NCI-H345 treated with DMSO at 0.1 percent for 48 hours (cell line): ENCODE results near the gene PPT2.
"Not testable (repeated sequence)": the region's sequence is repeated elsewhere in the genome, so short reads cannot be mapped to it uniquely, and the experiment has no call there.

Experiments
- DNase-seq: peaks from one replicate; lab custom pipeline; 2025; ENCODE audit not compliant: unreplicated experiment; lab: John Stamatoyannopoulos, UW

PPT2 gene

DNA sequence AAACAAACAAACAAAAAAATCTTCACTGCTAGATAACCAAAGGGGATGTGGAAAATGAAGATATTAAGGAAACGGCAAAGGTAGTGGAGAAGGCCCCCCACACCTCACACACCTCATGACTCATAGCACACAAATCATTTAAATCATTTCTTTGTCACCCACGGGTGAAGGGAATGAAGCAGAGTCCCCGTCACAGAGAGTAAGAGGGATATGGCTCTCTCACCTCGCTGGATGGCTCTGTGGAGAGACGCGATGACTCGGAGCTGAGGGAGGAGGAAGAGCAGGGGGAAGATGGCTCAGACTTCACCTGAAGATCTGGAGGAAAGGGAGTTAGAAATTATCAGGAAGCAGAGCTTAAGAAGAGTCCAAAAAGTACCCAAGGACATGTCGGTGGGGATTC, 27.1 kb upstream of the PPT2 start:
- DNase-seq = no peak

DNA sequence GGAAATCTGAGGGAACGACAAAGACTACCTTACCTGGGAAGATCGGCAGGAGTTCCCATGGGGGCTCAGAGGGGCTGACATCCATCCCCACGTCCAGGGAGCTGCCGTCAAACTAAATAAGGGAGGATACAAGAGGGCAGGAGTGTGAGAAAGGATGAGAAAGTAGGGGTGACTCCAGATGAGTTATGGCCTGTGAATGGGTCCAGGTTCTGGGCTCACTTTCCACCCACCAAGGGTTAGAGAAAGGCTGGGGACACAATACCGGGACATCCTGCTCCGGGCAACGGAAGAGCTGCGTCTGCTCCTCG, 26.6 kb upstream of the PPT2 start:
- no peak for DNase-seq

DNA sequence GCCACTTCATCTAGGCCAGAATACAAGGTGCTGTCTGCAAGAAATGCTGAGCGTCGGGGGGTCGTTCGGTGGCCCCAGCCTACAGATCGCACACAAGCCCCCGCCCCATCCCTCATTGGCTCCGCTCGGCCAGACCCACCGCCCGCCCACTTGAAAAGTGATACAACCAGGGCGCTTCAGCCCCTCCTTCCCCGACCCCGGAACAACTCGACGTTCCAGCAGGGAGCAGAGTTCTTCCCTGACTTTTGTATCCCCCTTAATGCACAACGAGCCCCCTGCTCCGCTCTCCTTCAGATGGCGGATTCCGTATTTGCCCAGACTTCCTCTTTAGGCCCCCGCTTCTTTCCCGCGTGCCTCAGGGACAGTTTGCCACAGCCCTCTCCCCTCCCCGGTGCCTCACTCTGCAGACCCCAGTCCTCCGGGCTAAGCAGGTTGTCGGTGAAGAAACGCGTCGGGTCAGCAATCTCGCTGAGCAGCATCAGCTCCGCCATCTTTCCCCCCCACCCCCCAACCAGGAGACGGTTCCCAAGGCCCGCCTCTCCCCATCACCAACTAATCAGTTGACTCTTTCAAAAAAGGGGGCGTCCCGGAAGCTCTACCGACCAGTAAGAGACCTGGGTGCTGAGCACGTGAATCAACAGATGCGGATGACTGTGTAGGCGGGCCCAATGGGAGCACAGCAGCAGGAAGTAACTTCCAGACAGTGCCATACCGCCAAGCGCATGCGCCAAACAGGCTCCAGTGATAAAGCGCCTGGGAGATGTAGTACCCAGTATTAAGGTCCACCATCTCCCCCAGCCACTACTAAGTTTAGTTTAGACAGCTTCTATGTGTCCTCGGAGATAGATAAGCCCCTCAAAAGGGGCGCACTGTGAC, 26.0 kb upstream of the PPT2 start, which contains the start of gene ATF6B:
Gene ATF6B (minus strand): TSS at position 530 of the 876 bp plus-strand sequence. CDS start 39 bp downstream, at position 491.
- DNase-seq = peak; percentile 99

DNA sequence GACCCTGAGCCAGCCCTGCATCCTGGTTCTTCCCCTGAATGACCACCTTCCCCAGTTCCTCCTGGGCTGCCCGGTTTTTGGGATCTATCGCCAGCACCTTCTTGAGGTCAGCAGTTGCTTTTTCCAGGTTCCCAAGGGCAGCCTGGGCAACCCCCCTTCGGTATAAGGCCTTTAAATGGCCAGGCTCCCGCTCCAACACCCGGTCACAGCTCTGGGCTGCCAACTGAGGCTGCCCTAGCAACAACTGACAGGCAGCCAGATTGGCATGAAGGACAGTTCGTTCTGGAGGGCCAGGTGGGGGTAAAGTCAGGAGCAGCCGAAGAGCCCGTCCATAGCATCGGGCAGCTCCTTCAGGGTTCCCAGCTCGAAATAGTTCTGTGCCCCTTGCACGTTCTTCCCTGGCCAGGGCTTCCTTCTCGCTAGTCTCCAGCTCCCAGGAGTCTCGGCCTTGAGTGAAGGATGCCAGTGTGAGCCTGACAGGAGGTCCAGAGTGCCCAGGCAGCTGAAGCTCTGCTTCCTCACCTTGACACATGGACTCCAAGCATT, 25.1 kb upstream of the PPT2 start:
- DNase-seq = no peak

DNA sequence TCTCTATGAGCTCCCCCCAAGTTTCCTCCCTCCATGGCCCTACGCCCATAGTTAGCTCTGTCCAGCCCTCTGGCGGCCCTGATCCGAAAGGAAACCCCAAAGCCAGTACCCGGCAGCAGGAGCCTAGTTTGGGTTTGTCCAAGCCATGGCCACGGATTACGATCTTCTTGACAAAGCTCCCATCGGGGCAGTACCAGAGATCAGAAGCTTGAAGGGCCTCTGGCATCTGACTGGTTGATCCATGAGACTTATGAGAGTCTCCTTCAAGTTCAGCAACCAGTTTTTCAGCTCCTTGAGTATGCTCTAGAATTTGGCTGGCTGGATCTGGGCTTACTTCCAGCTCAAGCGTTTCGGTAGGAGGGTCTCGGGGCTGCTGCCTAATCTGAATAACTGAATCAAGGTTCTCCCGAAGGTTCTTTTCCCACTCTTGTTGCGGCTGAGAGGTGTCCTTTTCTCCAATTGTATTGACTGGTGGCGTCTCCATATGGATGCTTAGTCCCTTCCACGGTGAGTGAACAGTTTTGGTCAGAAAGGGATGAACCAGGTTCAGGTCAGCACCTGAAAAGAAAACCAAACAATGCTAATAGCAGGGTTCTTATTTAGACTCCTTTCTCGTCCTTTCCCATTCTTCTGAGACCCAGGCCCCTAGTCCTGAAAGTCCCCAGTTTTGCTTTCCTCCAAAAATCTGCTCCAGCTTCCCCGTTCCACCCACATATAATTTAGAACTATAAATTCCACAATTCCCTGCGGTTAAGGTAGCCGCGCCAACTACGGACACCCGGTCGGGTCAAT, 24.4 kb upstream of the PPT2 start:
- DNase-seq = no peak

DNA sequence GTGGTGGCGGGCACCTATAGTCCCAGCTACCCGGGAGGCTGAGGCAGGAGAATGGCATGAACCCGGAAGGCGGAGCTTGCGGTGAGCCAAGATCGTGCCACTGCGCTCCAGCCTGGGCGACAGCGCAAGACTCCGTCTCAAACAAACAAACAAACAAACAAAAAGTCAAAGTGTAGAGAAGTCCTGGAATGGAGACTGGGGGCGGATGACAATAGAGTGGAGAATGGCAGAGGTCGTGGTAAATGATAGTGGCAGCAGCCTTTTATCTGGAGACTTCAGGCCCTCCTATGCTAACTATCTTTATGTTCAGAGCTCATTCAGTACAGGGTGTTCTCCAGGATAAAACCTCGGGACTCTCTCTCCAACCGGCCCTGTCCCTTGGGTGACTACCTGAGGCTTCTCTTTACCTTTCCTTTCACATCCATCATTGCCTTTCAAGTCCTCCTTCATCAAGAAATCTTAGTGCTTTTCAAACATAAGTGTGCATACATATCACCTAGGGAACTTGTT, 22.4 kb upstream of the PPT2 start:
- no peak for DNase-seq

DNA sequence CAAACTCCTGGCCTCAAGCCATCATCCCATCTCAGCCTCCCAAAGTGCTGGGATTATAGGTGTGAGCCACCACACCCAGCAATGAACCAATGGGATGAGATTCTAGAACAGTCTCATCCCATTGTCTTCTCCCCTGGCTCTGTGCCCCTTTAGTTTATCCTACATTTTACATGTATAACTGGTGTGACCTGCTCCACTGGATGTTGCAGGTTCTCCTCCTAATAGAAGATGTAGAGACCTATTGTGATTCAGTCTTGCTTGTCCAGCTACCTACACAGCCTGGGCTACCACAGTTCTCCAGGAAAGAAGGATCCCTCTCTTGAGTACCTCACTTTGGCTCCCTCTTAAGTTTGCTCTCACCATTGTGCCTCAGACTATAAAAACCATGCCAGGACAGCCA, 21.8 kb upstream of the PPT2 start:
- DNase-seq = no peak

DNA sequence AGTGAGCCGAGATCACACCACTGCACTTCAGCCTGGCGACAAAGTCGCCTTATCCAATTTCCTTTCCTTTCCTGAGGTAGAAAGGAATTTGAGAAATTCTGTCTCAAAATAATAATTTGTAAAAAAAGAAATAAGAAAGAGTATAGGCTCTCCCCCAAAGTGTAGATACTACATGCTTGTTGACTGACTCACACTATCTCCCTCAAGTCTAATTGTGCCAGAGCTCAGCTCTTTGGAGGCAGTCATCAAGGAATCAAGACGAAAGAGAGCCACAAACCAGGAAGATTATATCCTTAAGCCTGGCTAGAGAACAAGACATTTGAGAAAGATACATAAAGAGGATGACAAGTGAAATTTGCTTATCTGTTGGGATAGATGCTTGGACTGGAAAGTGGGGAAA, 20.2 kb upstream of the PPT2 start:
- no peak for DNase-seq

DNA sequence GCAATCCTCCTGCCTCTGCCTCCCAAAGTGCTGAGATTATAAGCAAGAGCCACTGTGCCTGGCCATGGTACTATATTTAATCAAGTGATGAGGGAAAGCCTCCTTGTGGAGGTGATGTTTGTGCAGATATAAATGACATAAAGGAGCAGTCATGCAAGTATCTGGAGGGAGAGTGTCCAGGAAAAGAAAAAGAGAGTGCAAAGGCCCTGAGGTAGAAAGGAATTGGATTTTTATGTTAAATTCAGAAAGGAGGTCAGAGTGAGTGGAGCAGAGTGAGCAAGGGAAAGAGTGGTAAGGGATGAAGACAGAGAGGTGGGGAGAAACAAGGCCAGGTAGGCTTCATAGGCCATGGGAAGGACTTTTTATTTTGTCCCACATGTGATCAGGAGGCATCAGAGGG, 16.5 kb upstream of the PPT2 start:
- DNase-seq = no peak

DNA sequence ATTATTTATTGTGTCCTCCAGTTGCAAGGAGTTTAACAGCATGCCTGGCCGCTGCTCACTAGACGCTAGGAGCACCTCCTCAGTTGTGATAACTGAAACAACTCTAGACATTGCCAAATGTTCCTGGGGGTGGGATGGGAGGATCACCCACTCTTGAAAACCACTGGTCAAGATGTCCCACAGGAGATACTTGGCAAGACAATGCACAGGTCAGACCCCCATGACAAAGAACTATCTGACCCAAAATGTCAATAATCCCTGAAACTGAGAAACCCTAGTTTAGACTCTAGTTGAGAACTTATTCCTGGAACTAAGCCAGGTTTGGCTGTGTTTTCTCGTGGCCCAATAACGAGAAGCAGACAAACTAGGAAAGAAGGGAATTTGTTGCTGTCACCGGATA, 14.4 kb upstream of the PPT2 start:
- no peak for DNase-seq

DNA sequence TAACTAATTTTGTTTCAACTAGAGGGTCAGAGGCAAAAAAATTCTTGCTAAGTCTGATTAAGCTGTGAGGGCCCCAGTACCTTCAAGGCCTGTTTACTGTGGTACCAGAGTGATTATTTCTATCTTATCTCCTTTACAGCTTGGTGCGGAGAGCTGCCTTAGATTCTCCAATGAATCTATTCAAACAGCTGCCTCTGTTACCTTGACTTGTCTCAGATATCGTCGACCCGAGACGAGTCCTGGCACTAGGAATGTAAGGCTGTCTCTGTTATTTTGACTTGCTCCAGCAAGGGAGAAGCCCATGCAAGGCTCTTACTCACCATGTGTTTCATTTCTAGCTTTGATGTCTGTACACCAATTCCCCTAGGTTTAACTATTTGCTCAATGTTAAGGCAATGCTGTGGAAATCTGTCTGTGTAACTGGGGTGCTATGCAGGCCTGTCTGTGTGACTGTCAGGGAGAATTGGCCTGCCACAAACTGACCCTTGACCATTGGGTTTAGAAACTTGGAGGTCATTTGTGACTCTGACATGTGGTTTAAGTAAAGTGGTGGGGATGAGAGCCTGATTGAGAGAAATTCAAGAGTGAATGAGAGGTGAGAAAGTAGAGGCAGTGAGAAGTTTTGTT, 13.4 kb upstream of the PPT2 start:
- DNase-seq = no peak

DNA sequence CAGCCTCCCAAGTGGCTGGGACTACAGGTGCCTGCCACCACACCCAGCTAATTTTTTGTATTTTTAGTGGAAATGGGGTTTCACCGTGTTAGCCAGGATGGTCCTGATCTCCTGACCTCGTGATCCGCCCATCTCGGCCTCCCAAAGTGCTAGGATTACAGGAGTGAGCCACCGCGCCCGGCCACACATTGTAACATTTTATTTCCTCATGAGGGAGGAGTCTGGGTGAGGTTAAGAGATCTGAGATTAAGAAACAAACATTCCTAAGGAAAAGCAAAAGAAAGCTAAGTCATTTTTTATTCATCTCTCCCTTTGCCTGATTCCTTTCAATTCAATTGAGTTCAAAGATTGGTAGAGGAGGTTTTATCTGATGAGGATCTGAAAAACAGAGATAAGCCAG, 9.7 kb upstream of the PPT2 start:
- DNase-seq = not testable (repeated sequence)

DNA sequence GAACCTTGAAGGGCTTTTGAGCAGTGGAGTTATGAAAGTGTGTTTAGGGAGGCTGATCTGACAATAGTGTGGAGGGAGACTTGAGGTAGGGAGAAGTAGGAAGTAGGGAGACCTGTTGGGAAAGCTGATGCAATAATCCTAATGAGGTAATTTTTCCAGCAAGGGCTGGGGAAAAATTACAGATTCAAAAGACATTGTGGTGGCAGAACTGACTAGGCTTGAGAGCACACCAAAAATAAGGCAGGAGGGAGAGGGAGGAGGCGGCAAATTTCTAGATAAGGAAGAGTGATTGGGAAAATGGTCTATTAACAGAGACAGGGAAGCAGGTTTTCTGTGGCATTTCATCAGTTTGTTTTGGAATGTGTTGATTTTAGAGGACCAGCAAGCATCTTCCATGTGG, 7.7 kb upstream of the PPT2 start:
- no peak for DNase-seq

DNA sequence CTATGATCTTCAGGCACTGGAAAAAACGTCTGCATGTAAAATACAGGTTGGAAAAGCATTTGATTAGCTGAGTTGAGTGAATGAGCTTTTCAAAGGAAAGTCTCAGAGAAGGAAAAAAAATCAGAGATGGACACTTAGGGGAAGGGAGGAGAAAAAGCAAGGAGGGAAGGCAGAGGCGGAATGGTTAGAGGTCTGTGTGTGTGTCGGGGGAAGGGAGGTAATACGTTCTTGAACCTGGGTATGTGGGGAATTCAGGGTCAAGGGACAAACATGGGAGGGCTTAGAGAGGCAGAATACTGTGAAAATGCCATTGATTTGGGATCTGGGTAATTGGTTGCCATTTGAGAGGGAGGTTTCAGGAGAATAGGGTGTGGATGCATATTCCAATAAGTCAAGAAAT, 7.3 kb upstream of the PPT2 start:
- DNase-seq = no peak

DNA sequence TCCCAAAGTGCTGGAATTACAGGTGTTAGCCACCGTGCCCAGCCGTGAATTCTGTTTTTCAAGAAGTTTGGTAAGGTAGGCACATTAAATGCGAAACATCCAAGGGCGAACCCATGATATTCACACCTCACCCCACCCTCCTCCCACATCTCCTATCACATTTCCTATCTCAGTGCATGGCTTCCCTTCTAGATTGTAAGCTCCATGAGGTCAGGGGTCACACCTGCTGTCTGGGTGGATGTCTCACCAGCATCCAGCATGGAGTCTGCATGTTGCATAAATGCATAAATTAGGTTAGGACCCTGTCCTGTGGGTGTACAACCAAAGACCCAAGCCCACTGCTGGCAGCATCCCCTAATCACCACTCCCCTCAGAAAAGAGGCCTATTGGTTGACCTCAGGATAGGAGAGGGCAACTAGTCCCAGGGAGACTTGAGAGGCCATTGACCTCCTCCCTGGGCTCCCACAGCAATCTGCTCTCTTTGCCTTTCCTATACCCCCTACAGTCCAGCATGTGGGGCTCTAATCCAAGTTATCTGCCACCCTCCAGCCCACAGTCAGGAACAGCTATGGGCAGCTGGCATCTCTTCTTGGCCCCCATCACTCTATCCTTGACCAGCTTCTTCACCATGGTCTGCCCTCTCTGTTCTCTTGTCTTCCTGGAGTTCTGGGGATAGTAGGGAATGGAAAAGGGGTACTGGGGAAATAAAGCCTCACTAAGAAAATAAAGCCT, 6.4 kb upstream of the PPT2 start:
- DNase-seq = no peak

DNA sequence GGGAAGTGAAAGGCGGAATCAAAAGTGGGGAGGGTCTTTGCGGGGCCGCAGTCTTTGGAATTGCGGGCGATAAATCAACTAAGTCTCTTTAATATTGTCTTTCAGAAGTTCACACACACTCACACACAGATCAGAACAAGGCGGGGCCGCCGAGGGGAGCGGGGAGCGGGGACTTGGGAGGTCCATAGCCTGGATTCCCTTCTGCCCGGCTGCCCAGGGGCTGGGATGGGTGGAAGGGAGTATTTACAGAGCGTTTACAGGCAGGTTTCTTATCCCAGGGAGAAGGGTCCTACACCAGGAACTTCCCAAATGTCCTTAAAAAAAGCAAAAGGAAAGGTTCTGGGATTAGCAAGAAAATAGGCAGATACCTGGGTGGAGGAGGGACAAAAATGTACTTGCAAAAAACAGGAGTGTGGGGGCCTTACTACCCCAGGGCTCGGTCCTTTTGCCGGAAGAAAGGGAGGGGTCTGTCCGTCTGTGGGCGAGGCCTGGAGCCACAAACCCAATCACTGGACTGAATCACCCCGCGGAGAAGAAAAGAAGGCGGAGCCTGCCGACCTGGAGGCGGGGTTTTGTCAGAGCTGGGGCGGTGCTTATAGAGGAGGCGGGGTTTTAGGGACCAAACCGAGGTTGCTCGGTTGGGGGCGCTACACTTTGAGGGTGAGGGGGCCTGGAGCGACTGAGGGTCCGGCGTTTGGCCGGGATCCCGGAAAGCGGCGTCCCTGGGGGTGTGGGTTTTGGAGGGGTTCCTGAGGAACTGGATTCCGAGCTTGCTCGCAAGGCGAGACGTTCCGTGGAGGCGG, 5.5 kb upstream of the PPT2 start:
- DNase-seq = no peak

DNA sequence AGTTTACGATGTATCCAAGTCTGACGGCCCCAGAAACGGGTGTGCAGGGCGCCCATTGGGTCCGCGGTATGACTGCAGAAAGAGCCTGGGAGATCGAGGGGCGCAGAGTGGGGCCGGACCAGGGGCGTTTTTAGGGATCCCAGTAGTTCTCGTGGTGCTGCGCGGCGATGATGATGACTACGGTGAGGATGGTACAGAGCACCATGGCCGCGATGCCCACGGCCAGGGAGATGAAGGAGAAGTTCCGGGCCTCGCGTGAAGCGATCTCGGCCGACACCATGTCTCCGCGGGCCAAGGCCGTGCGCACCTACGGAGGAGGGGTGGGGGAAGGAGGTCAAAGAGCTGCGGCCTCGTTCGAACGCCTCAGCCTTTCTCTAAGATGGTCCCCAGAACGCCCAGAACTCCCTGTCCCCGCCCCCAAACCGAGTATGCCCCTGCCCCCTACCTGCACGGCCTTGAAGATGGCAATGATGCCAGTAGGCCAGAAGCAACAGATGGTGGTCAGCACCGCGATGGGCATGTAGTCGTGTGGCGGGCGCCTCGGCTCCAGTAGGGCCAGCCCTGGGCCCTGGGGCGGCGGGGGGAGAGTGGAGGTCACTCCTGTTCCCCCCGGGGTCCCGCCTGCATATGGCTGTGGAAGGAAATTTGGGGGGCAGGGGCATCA, 4.7 kb upstream of the PPT2 start:
- no peak for DNase-seq

DNA sequence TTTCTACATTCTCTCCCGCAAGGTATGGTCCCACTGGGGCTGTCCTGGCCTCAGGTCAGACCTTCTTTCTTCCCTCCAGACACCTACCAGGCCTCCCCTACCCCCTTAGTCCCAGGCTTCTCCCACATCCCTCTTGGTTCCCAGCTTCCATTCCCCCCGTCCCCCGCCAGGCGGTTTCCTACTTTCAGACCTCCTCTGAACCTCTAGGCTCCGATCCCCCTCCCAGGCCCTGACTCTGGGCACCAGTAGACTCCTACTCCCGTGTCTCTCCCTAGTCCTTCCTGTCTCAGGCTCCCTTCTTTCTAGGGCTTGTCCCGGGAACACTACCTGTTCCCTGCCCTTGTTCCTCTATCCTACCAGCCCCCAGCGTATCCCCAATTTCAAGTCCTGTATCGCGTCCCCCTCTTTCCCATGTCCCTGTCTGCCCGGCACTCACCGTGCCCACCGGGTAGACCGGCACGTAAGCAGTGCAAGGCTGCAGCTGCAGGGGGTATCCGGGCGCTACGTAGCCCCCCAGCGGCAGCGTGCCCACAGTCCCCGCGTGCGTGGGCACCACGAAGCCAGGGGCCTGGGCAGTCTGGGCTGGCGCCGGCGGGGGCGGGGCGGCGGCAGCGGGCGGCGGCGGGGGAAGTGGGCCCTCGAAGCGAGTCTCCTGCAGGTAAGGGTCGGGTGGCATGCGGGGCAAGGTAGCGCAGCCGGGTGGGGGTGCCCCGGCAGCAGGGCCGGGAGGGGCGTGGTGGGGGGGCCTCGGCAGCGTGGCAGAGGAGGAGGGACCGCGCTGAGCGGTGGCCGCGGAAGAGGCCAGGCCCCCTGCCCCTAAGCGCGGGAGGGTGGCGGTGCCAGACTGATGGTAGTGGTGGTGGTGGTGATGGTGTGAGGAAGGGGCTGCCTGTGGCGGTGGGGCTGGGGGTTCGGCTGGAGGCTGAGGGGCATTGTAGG, 3.7 kb upstream of the PPT2 start:
- DNase-seq = no peak
